Heart left ventricle (tissue), 16 donors: Measurements from ENCODE around the gene EIF1AX. TPM values are rescaled to one million over a fixed set of nuclear protein-coding genes. Genes with fewer than 3 reads are reported as not detected.
"Not testable (repeated sequence)": the region's sequence is repeated elsewhere in the genome, so short reads cannot be mapped to it uniquely, and the experiment has no call there.

Experiments
- ATAC-seq, 4 donors: fragments of 200-7000 bp; cut with Tn5 transposase; one replicate each; pipeline ENCODE4 v1.9.1; 2020 to 2022; ENCODE audit warnings: moderate library complexity in 4 of 4, mild to moderate bottlenecking in 3 of 4, moderate number of reproducible peaks in 1 of 4
- DNase-seq, 5 donors: peaks; one replicate each; pipeline ENCODE4 v3.0.0-alpha.2; 2020
- H3K27ac ChIP-seq, 12 donors: fragments of 200-600 bp; sonication (generic) in 4 of 12; one replicate each; pipeline versions ENCODE4 v1.5.0 to v1.8.0; 2016 to 2022; ENCODE audit warnings: mild to moderate bottlenecking in 2 of 12
- H3K27me3 ChIP-seq, 9 donors: fragments of 200-600 bp; sonication (generic) in 2 of 9; one replicate each; pipeline versions ENCODE4 v1.5.1 to v1.8.0; 2016 to 2022; ENCODE audit warnings: mild to moderate bottlenecking in 3 of 9
- H3K36me3 ChIP-seq, 9 donors: fragments of 200-600 bp; sonication (generic) in 2 of 9; one replicate each; pipeline versions ENCODE4 v1.5.0 to v1.8.0; 2018 to 2022; ENCODE audit warnings: mild to moderate bottlenecking in 2 of 9
- H3K4me1 ChIP-seq, 12 donors: fragments of 200-600 bp; sonication (generic) in 4 of 12; one replicate each; pipeline versions ENCODE4 v1.5.0 to v1.8.0; 2016 to 2022; ENCODE audit warnings: mild to moderate bottlenecking in 3 of 12
- H3K4me3 ChIP-seq, 12 donors: fragments of 200-600 bp; sonication (generic) in 4 of 12; one replicate each; pipeline versions ENCODE4 v1.5.0 to v1.8.0; 2017 to 2022; ENCODE audit warnings: mild to moderate bottlenecking in 9 of 12, moderate library complexity in 4 of 12
- H3K9me3 ChIP-seq, 12 donors: fragments of 200-600 bp; sonication (generic) in 4 of 12; one replicate each; pipeline versions ENCODE4 v1.5.0 to v1.8.0; 2016 to 2022; ENCODE audit warnings: mild to moderate bottlenecking in 1 of 12
- POLR2A ChIP-seq, 2 donors: fragments of 450-650 bp; IDR thresholded peaks; one replicate each; pipeline ENCODE4 v1.6.1; 2017; ENCODE audit warnings: antibody characterized with exemption in 2 of 2, mild to moderate bottlenecking in 2 of 2, moderate library complexity in 2 of 2
- WGBS, 4 donors: extraction: QIAGEN DNeasy Blood & Tissue Kit in 2 of 4; methylation state at CpG; one replicate each; pipeline versions ENCODE4 v1.1.5 to v1.1.7; 2013 to 2018; 5-methylcytosine and 5-hydroxymethylcytosine counted together
- intact Hi-C, 10 donors: fragments of 100-400 bp; cut with DNase I; formaldehyde crosslinking; loops; one replicate each; pipeline versions ENCODE4 v1.11.1 to v1.14.2; 2022
- polyA plus RNA-seq, 2 donors: library from polyadenylated mRNA; stranded (reverse); fragments of 200-250 nt; gene quantifications; one replicate each; pipeline ENCODE4 v1.2.3, GENCODE V29; 2013
- total RNA-seq, 9 donors: library from RNA; depleted of rRNA in 2 of 9; stranded (reverse); fragments of >200 nt in 2 of 9; fragmentation: NEBNext Ultra II Directional in 3 of 9; extraction: Animal tissue kit (Norgen Biotek cat#: 25700) in 3 of 9; gene quantifications; one replicate each; pipeline versions ENCODE4 v1.1.0 to v1.2.4, GENCODE V29; 2016 to 2023
- TF ChIP-seq, protein P1 (sequence below), 12 donors: fragments of 200-600 bp; sonication (generic) in 4 of 12; IDR thresholded peaks; one replicate each; pipeline versions ENCODE4 v1.5.0 to v1.8.0; 2018 to 2022; ENCODE audit warnings: antibody characterized with exemption in 12 of 12, mild to moderate bottlenecking in 5 of 12
- donor health status: ischemic (EF 13 %, LVEDD 7.1; RV severe dilation, severe dysfunction).
- donor health status: healthy with polysubstance abuse.
- donor health status: DM: no; HTN: yes; CAD: no.
- donor health status: DM: no; HTN: no; CAD: no.
- donor health status: ischemic (EF 25% LVEDD 6.9; RV normal size, moderate dysfunction).
- donor health status: ischemic (EF 25% LVEDD 5.7; RV mildly dilated, moderate dysfunction).
- donor health status: healthy.
- donor health status: DM: yes; HTN: yes; CAD: no.
- donor health status: ischemic (EF 35%, LVEDD 5.7; RV mildly dilated, moderate dysfunction).
- donor health status: nonischemic (EF 11% LVEDD 7.7; RV severe dilation, severe dysfunction).
- donor health status: DM: yes; HTN: yes; CAD: no.
- donor health status: PGD.
- donor health status: ischemic (EF 29% LVEDD 5.4; RV normal size, mild dysfunction).
- donor health status: nonischemic (EF 23%, LVEDD 6.1; RV moderate dilation, normal function).

The EIF1AX gene
- total and polyA plus RNA-seq, 11 donors: 21.1 to 162 (median 58.7) TPM

GRCh38 chrX:20129547-20129946 lies 12.1 kb downstream of the EIF1AX start:
- no peak overlapping the region for H3K27ac ChIP-seq
- WGBS, 4 donors: 88 to 100% (median 92%) methylated on average over 1 of the region's 1 CpG
- TF ChIP-seq, protein P1, sequence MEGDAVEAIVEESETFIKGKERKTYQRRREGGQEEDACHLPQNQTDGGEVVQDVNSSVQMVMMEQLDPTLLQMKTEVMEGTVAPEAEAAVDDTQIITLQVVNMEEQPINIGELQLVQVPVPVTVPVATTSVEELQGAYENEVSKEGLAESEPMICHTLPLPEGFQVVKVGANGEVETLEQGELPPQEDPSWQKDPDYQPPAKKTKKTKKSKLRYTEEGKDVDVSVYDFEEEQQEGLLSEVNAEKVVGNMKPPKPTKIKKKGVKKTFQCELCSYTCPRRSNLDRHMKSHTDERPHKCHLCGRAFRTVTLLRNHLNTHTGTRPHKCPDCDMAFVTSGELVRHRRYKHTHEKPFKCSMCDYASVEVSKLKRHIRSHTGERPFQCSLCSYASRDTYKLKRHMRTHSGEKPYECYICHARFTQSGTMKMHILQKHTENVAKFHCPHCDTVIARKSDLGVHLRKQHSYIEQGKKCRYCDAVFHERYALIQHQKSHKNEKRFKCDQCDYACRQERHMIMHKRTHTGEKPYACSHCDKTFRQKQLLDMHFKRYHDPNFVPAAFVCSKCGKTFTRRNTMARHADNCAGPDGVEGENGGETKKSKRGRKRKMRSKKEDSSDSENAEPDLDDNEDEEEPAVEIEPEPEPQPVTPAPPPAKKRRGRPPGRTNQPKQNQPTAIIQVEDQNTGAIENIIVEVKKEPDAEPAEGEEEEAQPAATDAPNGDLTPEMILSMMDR (IDR thresholded peaks at IDR 0.05): no peak
- no peak for TF ChIP-seq POLR2A (IDR thresholded peaks at IDR 0.05)
- peaks cover 0 to 9% (median 0%) of the 10 kb centered on the region in 12 donors for H3K4me1 ChIP-seq
- no peaks in the 10 kb centered on the region for H3K9me3 ChIP-seq
- H3K4me3 ChIP-seq: no peak overlapping the region
- intact Hi-C loops: loop anchor here in 6 of 10 donors (5.0 to 10.0 kb wide), 4 partner anchors 222 to 392 kb away; no protein-coding TSS in a partner anchor
- H3K27me3 ChIP-seq: no peaks in the 10 kb centered on the region
- H3K36me3 ChIP-seq: peaks cover 0 to 74% (median 64%) of the 10 kb centered on the region in 9 donors
- ATAC-seq: no peak
- DNase-seq: no peak

DNA sequence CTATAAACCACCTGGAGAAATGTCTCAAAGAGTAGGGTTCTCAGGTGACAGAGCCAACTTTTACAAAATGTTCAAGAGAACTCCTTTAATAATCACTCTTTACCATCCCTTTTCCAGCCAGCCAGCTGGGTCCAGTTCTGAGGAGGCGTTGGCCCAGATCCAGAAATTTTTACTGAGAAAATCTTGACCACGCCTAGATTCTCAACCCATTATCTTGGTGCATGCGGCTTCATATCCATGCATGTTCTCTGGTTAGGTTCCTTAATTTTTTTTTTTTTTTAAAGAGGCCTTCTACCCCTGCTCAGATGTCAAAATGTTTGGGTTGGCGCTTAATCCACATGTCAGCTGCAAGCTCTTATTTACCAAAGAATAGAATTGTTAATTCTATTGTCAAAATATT lies 13.0 kb downstream of the EIF1AX start:
- DNase-seq (no peak), ATAC-seq (peak in 1 of 4 donors; percentile 49)
- TF ChIP-seq, protein P1 (IDR thresholded peaks at IDR 0.05): no peak
- TF ChIP-seq POLR2A (IDR thresholded peaks at IDR 0.05): no peak
- intact Hi-C loops: loop anchor here in 6 of 10 donors (5.0 to 10.0 kb wide), 4 partner anchors 221 to 391 kb away; no protein-coding TSS in a partner anchor
- peaks cover 0 to 74% (median 56%) of the 10 kb centered on the region in 9 donors for H3K36me3 ChIP-seq
- peaks cover 0 to 8% (median 0%) of the 10 kb centered on the region in 12 donors for H3K4me1 ChIP-seq
- WGBS, 4 donors: 47 to 77% (median 60%) methylated on average over 4 of the region's 4 CpGs
- no peaks in the 10 kb centered on the region for H3K9me3 ChIP-seq
- H3K27me3 ChIP-seq: no peaks in the 10 kb centered on the region
- H3K4me3 ChIP-seq: no peak overlapping the region
- H3K27ac ChIP-seq: no peak overlapping the region

DNA sequence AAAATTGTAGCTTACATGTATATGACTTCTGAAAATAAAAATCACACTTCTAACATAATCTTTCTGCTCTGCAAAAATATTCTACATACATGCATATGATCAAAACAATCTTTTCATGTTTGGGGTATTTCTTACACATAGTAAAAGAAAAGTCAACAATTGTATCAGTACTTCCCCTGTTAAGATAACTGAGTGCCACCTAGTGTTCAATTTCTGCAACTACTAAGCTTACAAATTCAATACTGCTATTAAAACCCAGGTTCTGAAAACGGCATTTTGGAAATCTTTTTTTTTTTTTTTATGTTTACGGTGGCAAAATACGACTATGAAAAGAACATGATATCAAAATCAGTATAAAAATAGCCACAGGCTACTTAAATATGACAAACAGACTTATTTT lies 14.2 kb downstream of the EIF1AX start:
- peak in 1 of 4 donors; percentile 49 for ATAC-seq
- not testable (repeated sequence) for DNase-seq, H3K9me3 ChIP-seq, H3K4me3 ChIP-seq, H3K27ac ChIP-seq, H3K4me1 ChIP-seq, H3K27me3 ChIP-seq
- intact Hi-C loops: loop anchor here in 6 of 10 donors (5.0 to 10.0 kb wide), 4 partner anchors 220 to 390 kb away; no protein-coding TSS in a partner anchor
- 0 to 10% (median 6%) methylated on average over 3 of the region's 3 CpGs for WGBS, 4 donors
- TF ChIP-seq, protein P1 (IDR thresholded peaks at IDR 0.05): peak in 9 of 12 donors; percentile 14 to 43 (median 31)
- peaks cover 0 to 63% (median 44%) of the 10 kb centered on the region in 9 donors for H3K36me3 ChIP-seq

GRCh38 chrX:20126833-20127232 lies 14.8 kb downstream of the EIF1AX start:
- not testable (repeated sequence) for ATAC-seq, DNase-seq, H3K27me3 ChIP-seq, H3K9me3 ChIP-seq, H3K27ac ChIP-seq, H3K4me3 ChIP-seq, H3K4me1 ChIP-seq
- peaks cover 0 to 57% (median 38%) of the 10 kb centered on the region in 9 donors for H3K36me3 ChIP-seq
- intact Hi-C loops: loop anchor here in 6 of 10 donors (5.0 to 10.0 kb wide), 4 partner anchors 220 to 390 kb away; no protein-coding TSS in a partner anchor
- 84 to 100% (median 89%) methylated on average over 1 of the region's 1 CpG for whole genome bisulfite sequencing, 4 donors

DNA sequence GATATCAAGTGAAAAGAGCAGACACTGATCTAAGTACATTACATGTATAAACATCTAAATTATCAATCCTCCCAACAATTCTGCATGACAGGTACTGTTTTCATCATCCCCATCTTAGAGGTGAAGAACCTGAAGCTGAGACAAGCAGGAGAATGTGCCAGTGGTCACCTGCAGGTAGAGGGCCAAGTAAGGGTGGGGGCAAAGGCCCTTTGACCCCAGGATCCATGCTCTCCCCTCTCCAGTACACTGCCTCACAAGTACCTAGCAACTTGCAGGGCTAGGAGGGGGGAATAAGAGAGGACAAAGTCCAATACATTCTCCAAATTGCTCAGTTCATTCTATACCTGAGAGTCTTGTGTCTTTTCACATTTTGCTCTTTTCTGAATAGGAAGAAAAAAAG lies 16.7 kb downstream of the EIF1AX start:
- no peaks in the 10 kb centered on the region for H3K27me3 ChIP-seq
- H3K4me3 ChIP-seq: no peak overlapping the region
- ATAC-seq (no peak), DNase-seq (no peak)
- H3K9me3 ChIP-seq: no peaks in the 10 kb centered on the region
- TF ChIP-seq POLR2A (IDR thresholded peaks at IDR 0.05): no peak
- TF ChIP-seq, protein P1 (IDR thresholded peaks at IDR 0.05): no peak
- H3K27ac ChIP-seq: no peak overlapping the region
- H3K4me1 ChIP-seq: peaks cover 0 to 4% (median 0%) of the 10 kb centered on the region in 12 donors
- peaks cover 0 to 38% (median 19%) of the 10 kb centered on the region in 9 donors for H3K36me3 ChIP-seq
- intact Hi-C loops: loop anchor here in 8 of 10 donors (5.0 to 10.0 kb wide), 4 partner anchors 218 to 388 kb away; no protein-coding TSS in a partner anchor
